ENCODE results near the gene FKBP3. TPM values are rescaled to one million over a fixed set of nuclear protein-coding genes. Genes with fewer than 3 reads are reported as not detected.

FKBP3 gene
- total and polyA plus RNA-seq, 2 of the 13 experiments (the other 11 are each of a cell fraction or from before 2014, with no cell fraction given): 57.0 to 87.6 TPM

DNA sequence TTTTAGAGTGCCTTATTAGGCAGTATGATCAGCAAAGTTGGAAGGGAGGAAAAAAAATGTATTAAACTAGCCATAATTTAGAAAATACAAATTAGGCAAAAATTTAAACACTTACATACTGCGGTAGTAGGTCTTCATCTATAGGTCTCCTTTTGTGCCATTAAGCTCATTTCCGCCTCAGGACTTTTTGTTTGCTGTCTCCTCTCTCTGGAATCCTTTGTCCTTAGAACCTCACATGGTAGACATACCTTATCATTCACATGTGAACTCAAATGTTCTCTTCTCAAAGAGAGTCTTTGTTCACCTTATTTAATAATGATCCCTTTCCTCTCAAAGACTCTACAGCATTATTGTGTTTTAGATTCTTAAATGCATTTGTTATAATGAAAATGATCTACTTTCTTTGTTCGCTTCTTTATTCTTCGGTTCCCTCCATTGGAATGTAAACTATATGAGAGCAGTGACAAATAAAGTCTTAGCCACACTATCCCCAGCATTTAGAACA lies 16.2 kb upstream of the FKBP3 start:
- BruUV-seq (replicated peaks): no TSS peak
- no peaks in the 10 kb centered on the region; a peak in 2 of 5 replicates for H3K36me3 ChIP-seq (replicated peaks in 1 of 2; ENCODE audit: control insufficient read depth in 1 of 2, insufficient read depth in 2 of 2, low read length in 2 of 2)
- H3K4me3 ChIP-seq (replicated peaks in 1 of 3; ENCODE audit: insufficient read depth in 1 of 3, low read depth in 2 of 3, low read length in 3 of 3): no peak overlapping the region
- H3K27me3 ChIP-seq (ENCODE audit: control insufficient read depth in 1 of 2, insufficient read depth in 2 of 2, low read length in 2 of 2): no peaks in the 10 kb centered on the region
- no peak overlapping the region for H3K4me2 ChIP-seq (ENCODE audit: low read depth, low read length)
- H3K4me1 ChIP-seq (ENCODE audit: insufficient read depth, low read length): no peaks in the 10 kb centered on the region
- no peak overlapping the region for H3K27ac ChIP-seq (ENCODE audit: extremely low read length, insufficient read depth, low read length)
- FAIRE-seq (no peak), ATAC-seq (no peak), DNase-seq (ENCODE audit: low spot score) (no peak)
- in situ Hi-C loops (cut with HindIII; ENCODE audit: extremely low pct_ligation_motif_present, low pct_unique_long_range_greater_than_20kb) (no loop called here), intact Hi-C loops (cut with micrococcal nuclease; ENCODE audit: unreplicated experiment) (no loop called here)
- H3K9me3 ChIP-seq (ENCODE audit: low read length): no peaks in the 10 kb centered on the region
- WGBS (ENCODE audit: low lambda C conversion rate): 96% methylated on average over 4 of the region's 4 CpGs
- no peaks in the 10 kb centered on the region for H3K79me2 ChIP-seq (ENCODE audit: insufficient read depth, low read length)
- H4K20me1 ChIP-seq (ENCODE audit: insufficient read depth, low read length): no peaks in the 10 kb centered on the region
- POLR2A ChIA-PET: no interaction called here
- H2AFZ ChIP-seq (ENCODE audit: low read length): no peak overlapping the region
- H3K9ac ChIP-seq (ENCODE audit: insufficient read depth, low read depth, low read length): no peak overlapping the region
- CTCF ChIA-PET (ENCODE audit: low intra/inter-chr PET ratio, low total read pairs): no interaction called here
- no peak for TF ChIP-seq ATF7 (IDR thresholded peaks at IDR 0.05)
- TF ChIP-seq ATF7 (CRISPR knock-in tag; IDR thresholded peaks at IDR 0.05): no peak
- TF ChIP-seq ZNF777 (CRISPR knock-in tag; IDR thresholded peaks at IDR 0.05): no peak
- TF ChIP-seq KLF12 (CRISPR knock-in tag; IDR thresholded peaks at IDR 0.05; ENCODE audit: borderline replicate concordance): no peak

GRCh38 chr14:45149602-45150001 lies 15.3 kb upstream of the FKBP3 start:
- H3K79me2 ChIP-seq (ENCODE audit: insufficient read depth, low read length): no peaks in the 10 kb centered on the region
- no peaks in the 10 kb centered on the region for H3K4me1 ChIP-seq (ENCODE audit: insufficient read depth, low read length)
- no peak overlapping the region for H2AFZ ChIP-seq (ENCODE audit: low read length)
- ChIA-PET POLR2A (no interaction called here), CTCF (ENCODE audit: low intra/inter-chr PET ratio, low total read pairs) (no interaction called here)
- H4K20me1 ChIP-seq (ENCODE audit: insufficient read depth, low read length): no peaks in the 10 kb centered on the region
- no peaks in the 10 kb centered on the region for H3K27me3 ChIP-seq (ENCODE audit: control insufficient read depth in 1 of 2, insufficient read depth in 2 of 2, low read length in 2 of 2)
- in situ Hi-C loops (cut with HindIII; ENCODE audit: extremely low pct_ligation_motif_present, low pct_unique_long_range_greater_than_20kb): no loop called here
- ATAC-seq (no peak), DNase-seq (ENCODE audit: low spot score) (no peak), FAIRE-seq (no peak)
- no TSS peak for BruUV-seq (replicated peaks)
- peaks cover 0 to 4% of the 10 kb centered on the region in 2 experiments; a peak in 3 of 5 replicates for H3K36me3 ChIP-seq (replicated peaks in 1 of 2; ENCODE audit: control insufficient read depth in 1 of 2, insufficient read depth in 2 of 2, low read length in 2 of 2)
- intact Hi-C loops (cut with micrococcal nuclease; ENCODE audit: unreplicated experiment): no loop called here
- TF ChIP-seq ZNF556 (CRISPR knock-in tag; IDR thresholded peaks at IDR 0.05; ENCODE audit: borderline replicate concordance): no peak
- TF ChIP-seq NFE2L2 (IDR thresholded peaks at IDR 0.05; ENCODE audit: low read length): peak; percentile 50
- H3K4me3 ChIP-seq (replicated peaks in 1 of 3; ENCODE audit: insufficient read depth in 1 of 3, low read depth in 2 of 3, low read length in 3 of 3): no peak overlapping the region
- no peak overlapping the region for H3K27ac ChIP-seq (ENCODE audit: extremely low read length, insufficient read depth, low read length)
- H3K9me3 ChIP-seq (ENCODE audit: low read length): no peaks in the 10 kb centered on the region
- no peak overlapping the region for H3K9ac ChIP-seq (ENCODE audit: insufficient read depth, low read depth, low read length)
- 98% methylated on average over 3 of the region's 3 CpGs for WGBS (ENCODE audit: low lambda C conversion rate)
- no peak overlapping the region for H3K4me2 ChIP-seq (ENCODE audit: low read depth, low read length)
